ENCODE data around the gene KLHDC7A.

KLHDC7A gene

GRCh38 chr1:18484721-18485120 lies 4.0 kb downstream of the KLHDC7A start:
- no peak overlapping the region for H2BK5ac ChIP-seq (ENCODE audit: low read depth, low read length, poor library complexity, severe bottlenecking)
- H3K27ac ChIP-seq (ENCODE audit: low read length, poor library complexity, severe bottlenecking), result no peak overlapping the region
- H3K4me2 ChIP-seq (ENCODE audit: low read length, poor library complexity, severe bottlenecking), result no peak overlapping the region
- H3K14ac ChIP-seq (ENCODE audit: low read length in 2 of 2), result no peak overlapping the region
- H3K4me3 ChIP-seq (ENCODE audit: insufficient read depth in 1 of 2, low read depth in 1 of 2, low read length in 2 of 2), result no peak overlapping the region
- peaks cover 0 to 8% of the 10 kb centered on the region in 2 experiments for H3K36me3 ChIP-seq (ENCODE audit: control insufficient read depth in 1 of 2, insufficient read depth in 2 of 2, low read depth in 1 of 2, low read length in 2 of 2)
- no peaks in the 10 kb centered on the region for H3K9me3 ChIP-seq (ENCODE audit: control insufficient read depth, low read length)
- H3K9ac ChIP-seq (ENCODE audit: low read length), result no peak overlapping the region
- H4K8ac ChIP-seq (ENCODE audit: low read length), result no peak overlapping the region
- no peak overlapping the region for H2BK15ac ChIP-seq (ENCODE audit: low read depth, poor library complexity, severe bottlenecking)
- no peak overlapping the region for H2AFZ ChIP-seq (ENCODE audit: low read depth, low read length)
- peaks cover 6% of the 10 kb centered on the region for H3K79me1 ChIP-seq (replicated peaks; ENCODE audit: low read length, poor library complexity, severe bottlenecking)
- 30% methylated on average over 2 of the region's 2 CpGs for WGBS
- H2AK5ac ChIP-seq (ENCODE audit: low read length, severe bottlenecking), result peak overlapping the region; percentile 49
- H3K27me3 ChIP-seq (ENCODE audit: control insufficient read depth in 1 of 2, insufficient read depth in 1 of 2, low read length in 2 of 2), result peaks cover 2 to 5% of the 10 kb centered on the region in 2 experiments
- no peak for DNase-seq
- no peak overlapping the region for H2BK120ac ChIP-seq (ENCODE audit: low read depth, low read length)
- no peak overlapping the region for H3K23ac ChIP-seq (ENCODE audit: low read length in 2 of 2)
- H3K18ac ChIP-seq (ENCODE audit: low read depth in 1 of 2, low read length in 2 of 2), result no peak overlapping the region
- no peak overlapping the region for H4K91ac ChIP-seq (ENCODE audit: low read length)
- H3K4ac ChIP-seq (ENCODE audit: low read depth in 1 of 2, low read length in 2 of 2), result no peak overlapping the region
- H3K4me1 ChIP-seq (ENCODE audit: control insufficient read depth, insufficient read depth, low read depth, low read length), result peaks cover 35% of the 10 kb centered on the region
- H2BK12ac ChIP-seq (ENCODE audit: low read length in 2 of 2), result no peak overlapping the region

GRCh38 chr1:18485227-18485626 lies 4.5 kb downstream of the KLHDC7A start:
- no peak overlapping the region for H3K14ac ChIP-seq (ENCODE audit: low read length in 2 of 2)
- H4K8ac ChIP-seq (ENCODE audit: low read length), result no peak overlapping the region
- peak overlapping the region; percentile 17 for H2AK5ac ChIP-seq (ENCODE audit: low read length, severe bottlenecking)
- H3K27ac ChIP-seq (ENCODE audit: low read length, poor library complexity, severe bottlenecking), result no peak overlapping the region
- no peak for DNase-seq
- H3K27me3 ChIP-seq (ENCODE audit: control insufficient read depth in 1 of 2, insufficient read depth in 1 of 2, low read length in 2 of 2), result peaks cover 3 to 7% of the 10 kb centered on the region in 2 experiments
- no peak overlapping the region for H3K4me2 ChIP-seq (ENCODE audit: low read length, poor library complexity, severe bottlenecking)
- H3K18ac ChIP-seq (ENCODE audit: low read depth in 1 of 2, low read length in 2 of 2), result no peak overlapping the region
- H2BK15ac ChIP-seq (ENCODE audit: low read depth, poor library complexity, severe bottlenecking), result no peak overlapping the region
- H2BK120ac ChIP-seq (ENCODE audit: low read depth, low read length), result no peak overlapping the region
- H3K23ac ChIP-seq (ENCODE audit: low read length in 2 of 2), result no peak overlapping the region
- H3K79me1 ChIP-seq (replicated peaks; ENCODE audit: low read length, poor library complexity, severe bottlenecking), result peaks cover 6% of the 10 kb centered on the region
- H2AFZ ChIP-seq (ENCODE audit: low read depth, low read length), result no peak overlapping the region
- no peak overlapping the region for H3K9ac ChIP-seq (ENCODE audit: low read length)
- peaks cover 32% of the 10 kb centered on the region for H3K4me1 ChIP-seq (ENCODE audit: control insufficient read depth, insufficient read depth, low read depth, low read length)
- H2BK12ac ChIP-seq (ENCODE audit: low read length in 2 of 2), result no peak overlapping the region
- 91% methylated on average over 4 of the region's 4 CpGs for WGBS
- no peak overlapping the region for H4K91ac ChIP-seq (ENCODE audit: low read length)
- no peak overlapping the region for H3K4me3 ChIP-seq (ENCODE audit: insufficient read depth in 1 of 2, low read depth in 1 of 2, low read length in 2 of 2)
- H2BK5ac ChIP-seq (ENCODE audit: low read depth, low read length, poor library complexity, severe bottlenecking), result no peak overlapping the region
- H3K36me3 ChIP-seq (ENCODE audit: control insufficient read depth in 1 of 2, insufficient read depth in 2 of 2, low read depth in 1 of 2, low read length in 2 of 2), result peaks cover 0 to 8% of the 10 kb centered on the region in 2 experiments
- H3K4ac ChIP-seq (ENCODE audit: low read depth in 1 of 2, low read length in 2 of 2), result no peak overlapping the region
- no peaks in the 10 kb centered on the region for H3K9me3 ChIP-seq (ENCODE audit: control insufficient read depth, low read length)

- 26% methylated on average over 4 of the region's 7 CpGs for WGBS
- Histone ChIP-seq H3K4me1 (ENCODE audit: control insufficient read depth, insufficient read depth, low read depth, low read length) (peaks cover 27% of the 10 kb centered on the region), H3K79me1 (replicated peaks; ENCODE audit: low read length, poor library complexity, severe bottlenecking) (peaks cover 6% of the 10 kb centered on the region)
Measured at GRCh38 chr1:18486195-18486594, 5.5 kb downstream of the KLHDC7A start.

GRCh38 chr1:18489417-18490143 lies 8.8 kb downstream of the KLHDC7A start:
- Histone ChIP-seq H3K27ac (ENCODE audit: low read length, poor library complexity, severe bottlenecking) (no peak overlapping the region), H2AFZ (ENCODE audit: low read depth, low read length) (no peak overlapping the region), H2BK120ac (ENCODE audit: low read depth, low read length) (no peak overlapping the region), H4K8ac (ENCODE audit: low read length) (no peak overlapping the region), H3K79me1 (replicated peaks; ENCODE audit: low read length, poor library complexity, severe bottlenecking) (no peaks in the 10 kb centered on the region), H2AK5ac (ENCODE audit: low read length, severe bottlenecking) (no peak overlapping the region), H4K91ac (ENCODE audit: low read length) (no peak overlapping the region), H2BK5ac (ENCODE audit: low read depth, low read length, poor library complexity, severe bottlenecking) (no peak overlapping the region), H3K4me1 (ENCODE audit: control insufficient read depth, insufficient read depth, low read depth, low read length) (peaks cover 7% of the 10 kb centered on the region), H3K27me3 (ENCODE audit: control insufficient read depth in 1 of 2, insufficient read depth in 1 of 2, low read length in 2 of 2) (peaks cover 4 to 26% of the 10 kb centered on the region in 2 experiments), H2BK15ac (ENCODE audit: low read depth, poor library complexity, severe bottlenecking) (no peak overlapping the region), H2BK12ac (ENCODE audit: low read length in 2 of 2) (no peak overlapping the region), H3K4me3 (ENCODE audit: insufficient read depth in 1 of 2, low read depth in 1 of 2, low read length in 2 of 2) (no peak overlapping the region), H3K23ac (ENCODE audit: low read length in 2 of 2) (no peak overlapping the region), H3K36me3 (ENCODE audit: control insufficient read depth in 1 of 2, insufficient read depth in 2 of 2, low read depth in 1 of 2, low read length in 2 of 2) (no peaks in the 10 kb centered on the region), H3K14ac (ENCODE audit: low read length in 2 of 2) (no peak overlapping the region), H3K4ac (ENCODE audit: low read depth in 1 of 2, low read length in 2 of 2) (no peak overlapping the region), H3K9me3 (ENCODE audit: control insufficient read depth, low read length) (no peaks in the 10 kb centered on the region), H3K18ac (ENCODE audit: low read depth in 1 of 2, low read length in 2 of 2) (no peak overlapping the region), H3K4me2 (ENCODE audit: low read length, poor library complexity, severe bottlenecking) (no peak overlapping the region), H3K9ac (ENCODE audit: low read length) (no peak overlapping the region)
- DNase-seq, result no peak
- WGBS, result 78% methylated on average over 2 of the region's 2 CpGs

More at GRCh38 chr1:18486195-18486594, 5.5 kb downstream of the KLHDC7A start:
- H3K36me3 ChIP-seq (ENCODE audit: control insufficient read depth in 1 of 2, insufficient read depth in 2 of 2, low read depth in 1 of 2, low read length in 2 of 2), result peaks cover 0 to 8% of the 10 kb centered on the region in 2 experiments
- H3K9ac ChIP-seq (ENCODE audit: low read length), result no peak overlapping the region
- peaks cover 6 to 12% of the 10 kb centered on the region in 2 experiments for H3K27me3 ChIP-seq (ENCODE audit: control insufficient read depth in 1 of 2, insufficient read depth in 1 of 2, low read length in 2 of 2)
- H3K9me3 ChIP-seq (ENCODE audit: control insufficient read depth, low read length), result no peaks in the 10 kb centered on the region
- H2AK5ac ChIP-seq (ENCODE audit: low read length, severe bottlenecking), result peak overlapping the region; percentile 72
- no peak overlapping the region for H2BK12ac ChIP-seq (ENCODE audit: low read length in 2 of 2)
- H2AFZ ChIP-seq (ENCODE audit: low read depth, low read length), result no peak overlapping the region
- H2BK15ac ChIP-seq (ENCODE audit: low read depth, poor library complexity, severe bottlenecking), result no peak overlapping the region
- H2BK120ac ChIP-seq (ENCODE audit: low read depth, low read length), result no peak overlapping the region
- no peak overlapping the region for H2BK5ac ChIP-seq (ENCODE audit: low read depth, low read length, poor library complexity, severe bottlenecking)
- no peak overlapping the region for H3K4me2 ChIP-seq (ENCODE audit: low read length, poor library complexity, severe bottlenecking)
- H3K4me3 ChIP-seq (ENCODE audit: insufficient read depth in 1 of 2, low read depth in 1 of 2, low read length in 2 of 2), result no peak overlapping the region
- H3K14ac ChIP-seq (ENCODE audit: low read length in 2 of 2), result no peak overlapping the region
- no peak overlapping the region for H3K18ac ChIP-seq (ENCODE audit: low read depth in 1 of 2, low read length in 2 of 2)
- H4K91ac ChIP-seq (ENCODE audit: low read length), result no peak overlapping the region
- H3K23ac ChIP-seq (ENCODE audit: low read length in 2 of 2), result no peak overlapping the region
- DNase-seq, result no peak
- H4K8ac ChIP-seq (ENCODE audit: low read length), result no peak overlapping the region
- H3K27ac ChIP-seq (ENCODE audit: low read length, poor library complexity, severe bottlenecking), result no peak overlapping the region
- H3K4ac ChIP-seq (ENCODE audit: low read depth in 1 of 2, low read length in 2 of 2), result no peak overlapping the region
